NCI-H748 (cell line): Measurements from ENCODE around the gene AVPR2.

Experiments used
- DNase-seq: peaks from one replicate; lab custom pipeline; 2025; ENCODE audit not compliant: unreplicated experiment; lab: John Stamatoyannopoulos, UW

AVPR2 gene

DNA sequence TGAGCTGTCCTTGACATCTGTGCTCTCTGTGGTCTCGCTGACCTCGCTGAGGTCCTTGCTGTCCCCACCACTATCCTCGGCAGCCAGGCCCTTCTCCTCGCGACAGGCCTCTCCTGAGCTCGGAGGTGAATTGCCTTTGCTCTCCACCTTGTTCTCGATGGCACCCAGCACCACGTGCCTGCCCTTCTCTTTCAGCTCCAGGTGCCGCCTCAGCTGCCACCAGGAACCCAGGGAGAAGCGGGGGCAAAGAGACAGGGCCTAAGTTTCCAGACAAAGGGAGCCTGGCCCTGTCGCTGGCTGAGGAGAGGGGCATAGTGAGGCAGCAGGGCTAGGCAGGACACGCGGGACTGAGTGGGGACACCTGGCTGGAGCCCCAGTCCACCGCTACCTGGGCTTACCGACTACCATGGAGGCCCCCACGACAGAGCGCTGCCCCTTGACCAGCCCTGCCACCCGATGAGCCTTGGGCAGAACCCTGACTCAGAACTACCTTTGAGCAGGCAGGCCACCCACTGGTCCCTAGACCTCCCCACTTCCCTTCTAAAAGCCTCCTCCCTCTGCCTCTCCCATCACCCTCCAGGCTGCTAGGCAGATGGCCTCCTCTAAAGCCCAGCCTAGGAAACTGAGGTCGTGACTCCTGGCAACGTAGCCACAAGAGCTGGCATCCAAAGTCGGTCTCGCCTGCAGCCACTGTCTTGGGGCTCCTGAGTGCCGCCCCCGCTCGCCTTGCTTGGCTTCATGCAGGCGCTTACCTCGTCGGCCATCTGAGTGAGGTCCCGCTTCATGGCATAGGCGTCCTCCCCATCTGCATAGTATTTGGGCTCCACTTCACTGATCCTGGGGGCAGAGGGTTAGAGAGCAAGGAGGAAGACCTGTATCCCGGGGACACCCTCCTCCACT lies 25.8 kb downstream of the AVPR2 start:
- DNase-seq: no peak

DNA sequence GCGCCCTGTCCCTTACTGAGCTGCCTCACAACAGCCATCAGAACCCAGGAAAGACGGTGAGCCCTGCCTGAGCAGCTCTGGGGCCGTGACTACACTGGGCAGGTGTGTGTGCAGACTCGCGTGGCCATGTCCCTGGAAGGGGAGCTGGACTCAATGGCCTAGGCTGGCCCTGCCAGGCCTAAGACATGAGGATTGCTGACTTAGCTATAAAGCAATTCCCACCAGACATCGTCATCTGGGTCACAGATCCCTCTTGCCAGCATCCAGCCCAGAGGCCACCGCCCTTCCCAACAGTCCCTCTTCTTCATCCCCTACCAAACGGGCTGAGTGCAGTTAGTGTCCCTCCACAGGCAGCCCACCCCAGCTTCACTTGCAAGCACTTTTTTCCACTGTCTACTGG lies 26.7 kb downstream of the AVPR2 start:
- no peak for DNase-seq

DNA sequence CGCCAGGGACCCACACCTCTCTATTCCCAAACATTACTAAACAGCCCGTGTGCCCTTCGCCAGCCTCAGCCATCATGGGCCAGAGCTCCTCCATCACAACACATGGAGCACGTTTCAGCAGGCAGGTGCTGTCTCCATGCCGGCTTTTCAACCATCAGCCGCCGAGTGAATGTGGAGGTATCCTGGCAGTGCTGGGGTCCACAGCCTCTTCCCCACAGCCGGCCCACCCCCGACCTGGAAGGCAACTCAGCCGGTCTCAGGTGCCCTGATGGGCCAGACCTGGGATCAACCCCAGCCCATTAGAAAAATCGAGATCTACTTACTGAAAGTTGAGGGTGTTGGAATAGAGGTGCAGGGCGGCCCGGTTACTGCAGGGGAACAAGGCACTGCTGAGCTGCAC lies 27.3 kb downstream of the AVPR2 start:
- DNase-seq: no peak

DNA sequence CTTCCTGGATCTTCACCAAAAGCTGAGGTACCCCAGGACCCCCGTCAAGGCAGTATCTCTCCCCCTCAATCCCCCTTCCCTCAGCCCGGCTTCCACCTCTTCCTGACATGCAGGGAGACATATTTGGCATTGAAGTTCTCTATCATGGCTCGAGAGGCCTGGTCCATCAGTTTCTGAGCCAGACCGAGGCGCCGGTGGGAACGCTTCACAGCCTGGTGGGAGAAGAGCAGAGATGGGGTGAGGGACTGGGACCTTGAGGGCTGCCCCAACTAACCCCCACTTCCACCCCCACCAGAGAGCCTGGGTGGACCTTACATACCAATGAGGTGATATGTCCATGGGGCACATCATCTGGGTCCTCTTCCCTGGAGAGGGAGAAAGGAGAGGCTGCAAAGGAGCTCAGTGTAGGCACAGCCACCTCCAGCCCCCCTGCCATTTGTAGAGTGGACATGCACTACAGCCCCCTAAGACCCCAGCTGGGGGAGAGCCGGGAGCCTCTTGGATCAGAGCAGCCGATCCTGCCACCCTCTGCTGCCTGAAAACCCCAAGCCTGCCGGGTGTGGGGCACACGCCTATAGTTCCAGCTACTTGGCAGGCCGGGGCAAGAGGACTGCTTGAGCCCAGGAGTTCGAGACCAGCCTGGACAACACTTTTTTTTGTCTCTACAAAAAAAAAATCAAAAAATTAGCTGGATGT lies 27.9 kb downstream of the AVPR2 start:
- no peak for DNase-seq

DNA sequence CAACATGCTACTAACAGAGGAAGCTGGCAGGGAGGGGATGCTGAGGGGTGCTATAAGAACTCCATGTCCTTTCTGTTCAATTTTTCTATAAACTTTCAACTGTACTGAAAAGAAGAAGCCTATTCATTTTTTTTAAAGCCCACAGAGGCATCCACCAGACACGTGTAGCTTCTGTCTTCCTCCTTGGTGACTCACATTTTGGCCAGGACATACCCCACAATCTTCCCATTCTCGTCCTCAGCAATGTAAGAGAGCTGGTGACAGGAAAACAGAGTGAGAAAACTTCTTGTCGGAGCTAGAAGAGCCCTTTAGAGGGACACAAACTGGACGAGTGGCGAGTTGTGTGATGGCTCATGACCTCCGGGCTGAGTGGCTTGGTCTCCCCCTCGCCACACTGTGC lies 29.3 kb downstream of the AVPR2 start:
- no peak for DNase-seq

DNA sequence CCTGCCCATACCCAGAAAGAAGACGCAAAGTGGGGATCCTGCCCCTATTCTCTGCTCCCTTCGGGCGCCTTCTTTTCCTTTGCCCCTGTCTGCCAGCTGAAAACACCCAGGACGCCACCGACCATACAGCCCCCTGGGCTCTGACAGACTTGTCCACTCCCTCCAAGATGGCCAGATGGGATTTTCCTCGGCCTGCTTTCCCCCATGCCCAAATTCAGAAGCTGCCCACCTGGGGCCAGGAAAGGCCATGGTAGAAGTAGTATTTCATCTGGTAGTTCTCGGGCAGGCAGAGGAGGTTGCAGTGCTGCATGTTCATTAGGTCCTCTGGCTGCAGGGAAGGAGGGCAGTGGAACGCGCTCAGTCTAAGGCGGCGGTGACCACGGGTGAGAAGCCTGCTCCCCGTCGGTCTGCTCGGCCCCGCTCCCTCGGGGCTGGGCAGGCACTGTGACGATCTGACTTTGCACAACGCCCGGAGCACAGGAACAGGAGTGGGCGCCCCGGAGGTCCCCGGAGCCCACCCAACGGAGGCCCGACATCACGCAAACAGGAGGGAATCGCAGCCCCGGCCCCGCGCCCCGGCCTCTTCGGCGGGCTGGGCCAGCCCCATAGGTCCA lies 29.8 kb downstream of the AVPR2 start:
- DNase-seq: no peak

DNA sequence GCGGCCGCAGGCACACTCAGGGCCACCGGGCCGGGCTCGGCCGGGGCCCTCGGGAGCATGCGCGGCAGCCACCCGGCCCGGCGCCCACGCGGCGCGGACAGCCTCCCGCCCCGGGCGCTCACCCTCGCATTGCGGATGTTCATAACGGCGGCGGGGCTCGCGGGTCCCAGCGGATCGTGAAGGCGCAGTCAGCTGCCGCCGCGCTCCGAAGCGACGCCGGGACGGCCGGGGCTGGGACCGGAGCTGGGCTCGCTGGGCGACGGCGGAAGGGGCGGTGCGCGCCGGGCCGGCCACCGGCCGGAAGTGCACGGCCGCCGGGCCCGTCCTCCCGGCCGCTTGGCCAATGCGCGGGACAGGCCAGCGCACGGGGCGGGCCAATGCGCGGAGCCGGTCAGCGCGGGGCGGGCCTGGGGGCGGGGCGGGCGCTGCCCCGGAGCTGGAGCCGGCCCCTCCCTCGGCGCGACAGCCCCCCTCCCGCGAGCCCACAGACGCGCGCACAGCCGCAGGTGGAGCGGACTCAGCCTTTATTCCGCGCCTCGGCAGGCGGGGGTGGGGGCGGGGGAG lies 30.4 kb downstream of the AVPR2 start, which contains the start of gene NAA10:
Gene NAA10, minus strand, starts transcription at position 276 of the 564 bp plus-strand sequence. Its CDS starts 133 bp downstream, at position 143.
- peak; percentile 85 for DNase-seq

DNA sequence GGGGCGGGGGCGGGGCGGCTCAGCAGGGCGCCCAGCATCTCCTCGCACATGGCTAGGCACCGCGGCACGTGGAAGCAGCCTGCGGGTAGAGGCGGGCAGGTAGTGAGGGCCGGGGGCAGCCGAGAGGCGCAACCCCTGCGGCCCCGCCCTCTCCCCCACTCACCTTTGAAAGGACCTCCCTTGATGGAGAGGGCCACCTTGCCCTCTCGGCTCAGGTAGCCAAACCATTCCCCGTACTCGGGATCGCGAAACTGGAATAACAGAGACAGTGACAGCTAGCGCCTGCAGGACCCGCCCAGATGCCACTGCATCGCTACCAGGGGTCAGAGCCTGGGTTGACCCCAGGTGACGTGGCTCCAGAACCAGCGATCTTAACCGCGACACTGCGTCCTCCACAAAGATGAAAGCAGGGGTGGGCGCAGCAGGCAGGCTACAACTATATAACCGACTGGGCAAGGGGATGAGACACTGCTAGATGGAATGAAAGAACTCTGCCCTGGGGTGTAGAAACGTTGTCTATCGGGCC lies 30.9 kb downstream of the AVPR2 start:
- DNase-seq: peak; percentile 68

DNA sequence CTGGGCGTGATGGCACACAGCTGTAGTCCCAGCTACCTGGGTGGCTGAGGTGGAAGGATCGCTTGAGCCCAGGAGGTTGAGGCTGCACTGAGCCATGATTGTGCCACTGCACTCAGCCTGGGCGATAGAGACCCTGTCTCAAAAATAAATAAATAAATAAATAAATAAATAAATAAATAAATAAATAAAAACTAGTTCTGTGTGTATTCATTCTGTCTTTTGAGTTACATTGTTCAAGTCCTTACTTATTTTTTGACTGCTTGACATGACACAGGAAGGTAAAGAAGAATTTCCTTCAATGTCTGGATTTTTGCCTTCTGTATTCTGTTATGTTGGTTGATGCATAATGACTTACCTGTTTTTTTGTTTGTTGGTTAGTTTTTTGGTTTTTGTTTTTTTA lies 32.6 kb downstream of the AVPR2 start:
- DNase-seq: no peak

DNA sequence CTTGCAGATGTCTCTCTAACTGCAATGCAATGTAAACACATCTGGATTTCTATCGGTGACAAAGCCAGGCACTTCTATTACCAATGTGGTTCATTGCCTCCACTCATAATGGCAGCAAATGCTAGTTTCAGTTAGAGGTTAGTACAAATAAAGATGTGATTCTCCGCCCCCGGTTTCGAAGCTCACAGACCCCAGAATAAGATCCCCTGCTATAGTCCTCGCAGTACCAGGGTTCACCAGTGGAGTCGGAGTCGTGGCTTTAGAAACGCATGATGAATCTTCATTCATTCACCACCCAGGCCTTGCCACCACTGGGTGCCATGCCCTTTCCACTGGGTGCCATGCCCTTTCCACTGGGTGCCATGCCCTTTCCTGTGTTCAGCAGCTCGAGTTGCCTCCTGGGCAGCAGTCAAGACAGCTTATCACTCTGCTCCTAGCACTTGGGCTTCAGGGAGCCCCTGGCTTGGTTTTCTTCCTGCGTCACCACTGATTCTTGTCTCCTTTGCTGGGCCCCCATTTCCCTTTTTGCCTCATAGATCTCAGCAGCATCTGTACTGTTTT lies 33.8 kb downstream of the AVPR2 start:
- no peak for DNase-seq

DNA sequence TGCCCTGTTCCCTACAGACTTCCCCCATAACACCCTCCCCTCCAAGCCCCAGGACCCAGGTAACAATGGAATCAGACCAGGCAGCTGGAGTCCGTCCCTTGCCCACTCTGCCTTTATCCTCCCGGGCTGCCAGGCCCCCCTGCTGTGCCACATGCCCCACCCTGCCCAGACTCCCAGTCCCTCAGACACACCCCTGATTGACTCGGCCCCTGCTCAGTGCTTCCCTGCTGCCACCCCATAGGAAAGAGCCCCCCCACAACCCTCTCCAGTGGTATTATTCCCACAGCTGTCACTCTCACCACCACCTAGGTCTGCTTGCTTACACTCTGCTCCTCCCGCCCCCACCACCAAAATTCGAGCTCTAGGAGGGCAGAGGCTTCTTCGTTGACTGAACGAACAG lies 35.1 kb downstream of the AVPR2 start:
- DNase-seq: no peak

DNA sequence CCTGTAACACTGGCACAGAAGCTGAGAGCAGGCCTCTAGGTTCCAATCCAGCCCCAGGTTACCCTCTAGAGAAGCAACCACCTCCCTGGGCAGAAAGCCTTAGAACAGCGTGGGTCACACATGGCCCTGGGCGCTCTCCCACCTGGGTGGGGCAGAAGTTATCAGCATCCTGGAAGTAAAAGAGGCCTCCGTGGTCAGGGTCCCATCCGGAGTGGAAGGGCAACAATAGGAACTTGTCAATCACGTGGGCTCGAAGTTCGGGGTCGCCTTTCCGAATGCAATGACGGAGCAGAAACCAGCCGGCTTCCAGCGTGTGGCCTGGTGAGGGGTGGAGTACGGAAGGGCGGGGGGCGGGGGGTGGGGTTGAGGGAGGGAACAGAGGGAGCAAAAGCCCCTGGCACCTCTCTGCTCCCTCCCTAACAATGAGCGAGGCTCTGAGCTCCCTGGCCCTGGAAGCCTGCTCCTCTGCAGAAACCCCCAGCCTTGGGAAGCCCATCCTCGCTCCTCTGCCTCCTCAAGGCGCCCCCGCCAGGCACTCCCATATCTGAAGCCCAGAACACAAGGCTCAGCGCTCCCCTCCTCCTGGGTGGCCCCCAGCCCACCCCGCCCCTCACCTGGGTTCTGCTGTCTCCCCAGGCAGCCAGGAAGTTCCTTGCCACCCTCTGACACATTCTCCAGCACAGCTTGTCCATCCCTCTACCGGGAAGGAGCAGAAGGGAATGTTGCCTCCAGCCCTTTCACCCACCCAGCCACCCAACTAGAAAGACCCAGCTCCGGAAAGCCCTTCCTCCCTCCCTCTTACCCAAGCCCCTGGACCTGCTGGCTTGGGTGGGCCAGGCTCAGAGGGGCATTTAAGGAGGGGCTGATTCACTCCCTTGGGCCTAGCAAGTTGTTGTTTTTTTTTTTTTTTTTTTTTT lies 37.1 kb downstream of the AVPR2 start:
- DNase-seq: no peak

DNA sequence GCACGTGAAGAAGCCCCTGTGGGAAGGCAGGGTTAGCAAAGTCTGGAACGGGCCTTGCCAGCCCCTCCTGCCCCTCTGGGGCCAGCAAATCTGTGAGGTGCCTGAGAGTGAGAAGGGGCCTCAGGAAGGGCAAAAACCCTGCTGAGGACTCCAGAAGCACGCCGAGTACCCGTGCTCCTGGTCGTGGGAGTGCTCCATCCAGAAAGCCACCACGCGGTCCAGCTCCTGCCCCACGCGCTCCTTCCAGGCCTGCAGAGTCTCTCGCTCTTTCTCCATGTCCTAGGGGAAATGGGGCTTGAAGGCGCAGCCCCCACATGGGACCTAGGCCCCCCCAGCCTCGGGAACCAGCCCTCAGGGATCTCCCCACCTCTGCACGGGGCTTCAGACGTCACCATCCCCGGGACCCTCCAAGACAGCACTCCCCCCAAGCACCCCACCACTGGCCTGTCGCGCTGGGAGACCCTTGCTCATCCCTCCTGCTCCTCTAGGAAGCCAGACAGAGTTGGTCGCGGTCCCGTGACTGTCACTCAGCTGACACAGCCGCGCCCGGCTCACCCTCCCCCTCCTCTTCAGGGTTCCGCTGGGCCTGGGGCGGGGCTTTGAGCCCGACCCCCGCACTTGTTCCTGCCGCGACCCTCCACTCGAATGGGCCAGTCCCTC lies 39.8 kb downstream of the AVPR2 start, which contains the start of gene RENBP:
Gene RENBP, minus strand, starts transcription at position 504 of the 660 bp plus-strand sequence. Its CDS starts 33 bp downstream, at position 471.
- DNase-seq: peak; percentile 17

DNA sequence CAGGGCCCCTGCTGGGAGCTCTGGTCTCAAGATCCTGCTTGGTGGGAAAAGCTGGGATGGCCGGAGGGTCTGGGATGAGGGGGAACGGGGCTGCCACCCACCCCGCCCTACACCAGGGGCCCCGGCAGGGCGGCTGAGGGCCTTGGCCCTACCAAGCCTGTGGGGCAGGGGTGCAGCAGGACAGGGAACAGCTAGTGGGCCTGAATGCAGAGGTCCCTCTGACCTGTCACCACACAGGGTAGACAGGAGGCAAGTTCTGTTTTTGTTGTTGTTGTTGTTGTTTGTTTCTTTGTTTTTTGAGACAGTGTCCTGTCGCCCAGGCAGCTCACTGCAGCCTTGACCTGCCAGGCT lies 40.3 kb downstream of the AVPR2 start:
- no peak for DNase-seq

DNA sequence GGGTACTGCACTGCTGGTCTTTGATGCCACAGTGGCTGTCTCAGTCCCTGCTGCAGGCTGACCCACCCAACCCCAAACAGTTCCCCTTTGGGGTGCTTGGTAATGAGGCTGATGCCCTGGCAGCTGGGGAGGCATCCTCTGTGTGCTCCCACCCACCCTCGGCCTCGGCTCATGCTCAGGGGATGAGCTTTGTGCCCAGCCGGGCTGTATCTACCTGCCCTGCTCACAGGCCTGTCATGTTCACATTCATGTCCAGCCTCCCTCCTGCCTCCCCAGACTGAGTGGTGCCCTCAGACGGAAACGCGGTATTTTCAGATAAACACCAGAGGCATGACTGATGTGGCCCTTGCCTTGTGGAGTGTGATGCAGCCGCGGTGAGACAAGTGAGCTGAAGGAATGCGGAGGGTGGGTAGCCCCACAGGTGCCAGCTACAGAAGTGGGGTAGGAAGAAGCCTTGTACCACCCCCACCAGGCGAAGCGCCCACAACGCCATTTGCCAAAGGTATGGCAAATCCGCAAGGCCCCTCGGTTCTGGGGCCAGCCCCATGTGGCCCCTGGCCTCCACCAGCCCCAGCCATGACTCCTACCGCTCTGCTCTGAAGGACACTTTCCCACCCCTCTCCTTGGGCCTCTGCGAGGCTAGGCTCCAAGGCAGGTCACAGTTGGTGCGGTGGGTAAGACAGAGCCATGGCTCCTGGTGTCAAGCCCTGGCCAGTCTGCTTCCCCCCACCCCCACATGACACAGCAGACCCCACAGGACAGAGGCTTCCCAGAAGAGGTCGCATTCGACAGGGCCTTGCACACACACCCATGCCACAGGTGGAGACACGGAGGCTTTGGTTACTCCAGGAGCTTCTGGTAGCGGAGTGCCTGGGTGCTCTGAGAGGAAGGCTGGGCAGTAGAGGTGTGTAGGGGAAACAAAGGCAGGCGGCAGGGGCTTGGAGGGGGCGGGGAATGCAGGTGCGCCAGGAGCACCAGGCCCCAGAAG lies 41.8 kb downstream of the AVPR2 start:
- DNase-seq: no peak

DNA sequence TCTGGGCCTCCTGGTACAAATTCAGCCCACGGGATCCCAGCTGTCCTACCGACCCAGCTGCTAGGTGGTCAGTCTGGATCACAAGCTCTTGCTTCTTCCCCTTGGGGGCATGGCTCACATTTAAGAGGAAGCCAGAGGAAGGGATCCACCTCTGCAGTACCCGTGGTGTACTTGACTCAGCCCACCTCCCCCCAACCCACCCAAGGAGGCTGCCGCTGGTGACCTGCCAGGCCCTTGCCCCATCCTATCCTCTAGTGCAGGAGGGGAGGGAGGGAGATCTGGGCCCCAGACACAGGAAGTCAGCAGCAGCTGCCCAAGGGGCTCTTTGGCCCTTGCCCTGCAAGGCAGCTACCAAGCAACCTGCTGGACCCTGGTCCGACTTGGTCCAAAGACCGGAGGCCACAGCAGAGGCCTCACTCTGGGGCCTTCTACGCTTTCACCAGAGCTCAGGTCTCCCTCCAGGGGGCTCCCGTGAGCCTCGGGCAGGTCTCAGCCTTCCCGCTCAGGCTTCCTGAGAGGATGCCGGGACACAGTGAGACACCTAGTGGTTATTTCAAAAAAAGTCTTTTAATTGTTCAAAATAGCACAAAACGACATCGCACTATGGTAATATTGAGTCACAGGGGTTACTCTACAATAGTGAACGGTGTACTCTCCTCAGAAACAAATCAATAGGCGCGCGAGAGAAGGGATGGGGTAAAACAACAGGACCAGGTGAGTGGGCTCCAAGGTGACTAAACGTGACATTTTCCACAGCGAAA lies 42.7 kb downstream of the AVPR2 start:
- peak; percentile 80 for DNase-seq

DNA sequence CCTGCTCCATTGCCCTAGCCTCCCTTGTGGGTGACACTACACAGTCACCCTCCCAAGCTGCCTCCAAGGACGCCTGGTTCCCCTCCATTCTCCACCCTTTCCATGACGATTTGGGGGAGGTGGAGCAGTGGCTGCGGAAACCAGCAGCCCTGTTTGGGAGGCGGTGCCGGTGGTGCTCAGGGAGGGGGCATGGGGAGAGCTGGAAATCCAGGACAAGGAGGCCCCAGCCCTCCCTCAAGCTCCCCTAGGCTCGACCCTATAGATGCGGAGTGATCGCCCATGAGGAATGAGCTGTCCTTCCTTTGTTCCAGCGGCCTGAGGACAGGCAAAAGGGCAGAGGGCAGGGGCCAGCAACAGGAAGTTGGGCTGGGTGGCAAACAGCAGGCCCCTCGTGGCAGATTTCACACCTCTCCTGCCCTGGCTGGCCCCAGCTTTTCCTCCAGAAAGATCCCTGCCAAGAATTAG lies 43.6 kb downstream of the AVPR2 start:
- no peak for DNase-seq
